ENCODE results near the gene PTPRM.

The PTPRM gene

DNA sequence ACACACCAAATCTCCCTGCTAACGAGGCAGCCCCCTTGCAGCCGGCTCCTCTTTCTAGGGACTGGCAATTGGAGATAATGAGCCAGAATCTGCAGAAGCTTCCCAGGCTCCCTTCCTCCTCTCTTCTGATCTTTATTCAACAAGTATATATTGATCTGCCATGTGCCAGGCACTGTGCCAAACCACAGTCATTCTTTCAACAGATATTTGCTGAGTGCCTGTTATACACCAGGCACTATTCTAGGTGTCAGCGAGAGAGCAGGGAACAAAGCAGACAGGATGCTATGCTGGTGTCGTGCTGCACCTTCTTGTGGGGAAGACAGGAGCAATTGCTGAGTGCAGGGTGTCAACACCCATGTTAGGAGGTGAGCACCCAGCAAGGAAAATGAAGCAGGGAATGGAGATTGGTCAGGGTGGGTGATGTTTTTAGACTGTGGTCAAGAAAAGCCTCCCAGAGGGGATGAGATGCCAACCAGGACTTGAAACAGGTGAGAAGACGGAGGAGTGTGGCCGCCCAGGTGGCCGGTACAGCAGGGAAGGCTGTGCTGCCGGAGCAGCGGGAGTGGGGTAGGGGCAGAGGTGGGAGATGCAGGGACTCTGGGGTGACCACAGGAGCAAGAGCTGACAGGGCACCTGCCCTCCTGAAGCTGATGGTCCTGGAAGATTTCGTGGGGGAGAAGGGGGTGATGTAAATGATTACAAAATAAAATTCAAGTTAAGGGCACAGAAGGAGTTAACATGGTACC lies 734.5 kb downstream of the PTPRM start:
- TF ChIP-seq, protein P1, sequence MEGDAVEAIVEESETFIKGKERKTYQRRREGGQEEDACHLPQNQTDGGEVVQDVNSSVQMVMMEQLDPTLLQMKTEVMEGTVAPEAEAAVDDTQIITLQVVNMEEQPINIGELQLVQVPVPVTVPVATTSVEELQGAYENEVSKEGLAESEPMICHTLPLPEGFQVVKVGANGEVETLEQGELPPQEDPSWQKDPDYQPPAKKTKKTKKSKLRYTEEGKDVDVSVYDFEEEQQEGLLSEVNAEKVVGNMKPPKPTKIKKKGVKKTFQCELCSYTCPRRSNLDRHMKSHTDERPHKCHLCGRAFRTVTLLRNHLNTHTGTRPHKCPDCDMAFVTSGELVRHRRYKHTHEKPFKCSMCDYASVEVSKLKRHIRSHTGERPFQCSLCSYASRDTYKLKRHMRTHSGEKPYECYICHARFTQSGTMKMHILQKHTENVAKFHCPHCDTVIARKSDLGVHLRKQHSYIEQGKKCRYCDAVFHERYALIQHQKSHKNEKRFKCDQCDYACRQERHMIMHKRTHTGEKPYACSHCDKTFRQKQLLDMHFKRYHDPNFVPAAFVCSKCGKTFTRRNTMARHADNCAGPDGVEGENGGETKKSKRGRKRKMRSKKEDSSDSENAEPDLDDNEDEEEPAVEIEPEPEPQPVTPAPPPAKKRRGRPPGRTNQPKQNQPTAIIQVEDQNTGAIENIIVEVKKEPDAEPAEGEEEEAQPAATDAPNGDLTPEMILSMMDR (IDR thresholded peaks at IDR 0.05): no peak
- no peaks in the 10 kb centered on the region for H3K4me1 ChIP-seq
- H3K36me3 ChIP-seq: peaks cover 7 to 16% (median 16%) of the 10 kb centered on the region in 3 donors
- no peak overlapping the region for H3K4me3 ChIP-seq
- no peak for DNase-seq
- no peak overlapping the region for H3K27ac ChIP-seq
- intact Hi-C loops (cut with DNase I; ENCODE audit: low total_unique reads): no loop called here
- H3K9me3 ChIP-seq: no peaks in the 10 kb centered on the region
- H3K27me3 ChIP-seq: no peaks in the 10 kb centered on the region

DNA sequence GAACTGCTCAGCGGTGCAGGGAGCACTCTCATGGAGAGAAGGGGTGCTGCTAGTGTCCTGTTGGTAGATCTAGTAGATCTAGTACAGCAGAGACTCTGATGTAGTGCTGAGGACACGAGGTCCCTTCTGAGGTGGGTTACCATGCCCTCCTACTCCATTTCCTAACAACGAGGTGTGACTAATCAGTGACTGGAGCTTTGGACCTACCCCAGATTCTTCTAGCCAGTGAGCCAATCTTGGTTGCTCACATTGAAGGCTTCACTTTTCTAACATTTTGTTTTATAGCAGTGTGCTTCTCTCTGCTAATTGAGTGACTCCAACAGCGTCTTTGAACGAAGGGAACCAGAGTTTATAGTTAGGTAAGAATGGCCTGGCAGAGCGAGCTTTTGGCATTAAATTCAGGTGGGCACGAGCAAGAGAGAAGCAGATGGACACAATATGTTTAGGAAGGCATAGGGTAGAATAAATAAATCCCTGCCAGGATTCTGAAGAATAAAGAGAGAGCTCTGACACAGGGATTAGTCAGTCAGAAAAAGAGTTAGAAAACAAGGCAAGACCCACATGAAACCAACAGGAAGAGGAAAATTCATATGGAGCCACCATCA lies 736.1 kb downstream of the PTPRM start:
- DNase-seq: no peak
- H3K4me1 ChIP-seq: no peaks in the 10 kb centered on the region
- H3K27me3 ChIP-seq: no peaks in the 10 kb centered on the region
- no peak overlapping the region for H3K27ac ChIP-seq
- no peak overlapping the region for H3K4me3 ChIP-seq
- TF ChIP-seq, protein P1 (IDR thresholded peaks at IDR 0.05): no peak
- no peaks in the 10 kb centered on the region for H3K9me3 ChIP-seq
- peaks cover 3 to 7% (median 7%) of the 10 kb centered on the region in 3 donors for H3K36me3 ChIP-seq
- intact Hi-C loops (cut with DNase I; ENCODE audit: low total_unique reads): no loop called here

DNA sequence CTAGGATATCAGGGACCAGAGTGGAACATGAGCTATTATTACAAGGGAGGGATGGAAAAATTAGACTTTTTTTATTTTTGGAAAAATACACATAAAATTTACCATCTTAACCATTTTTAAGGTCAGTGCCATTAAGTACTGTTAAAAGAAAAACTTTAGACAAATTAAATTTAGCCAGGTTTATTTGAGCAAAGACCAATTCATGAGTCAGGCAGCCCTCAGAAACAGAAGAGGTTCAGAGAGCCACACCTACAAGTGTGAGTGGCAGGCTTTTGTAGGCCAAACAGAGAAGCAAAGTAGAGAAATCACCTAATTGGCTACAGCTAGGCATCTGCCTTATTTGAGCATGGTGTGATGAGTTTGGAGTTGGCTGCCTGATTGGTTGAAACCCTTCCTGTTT lies 740.8 kb downstream of the PTPRM start:
- H3K27me3 ChIP-seq: no peaks in the 10 kb centered on the region

DNA sequence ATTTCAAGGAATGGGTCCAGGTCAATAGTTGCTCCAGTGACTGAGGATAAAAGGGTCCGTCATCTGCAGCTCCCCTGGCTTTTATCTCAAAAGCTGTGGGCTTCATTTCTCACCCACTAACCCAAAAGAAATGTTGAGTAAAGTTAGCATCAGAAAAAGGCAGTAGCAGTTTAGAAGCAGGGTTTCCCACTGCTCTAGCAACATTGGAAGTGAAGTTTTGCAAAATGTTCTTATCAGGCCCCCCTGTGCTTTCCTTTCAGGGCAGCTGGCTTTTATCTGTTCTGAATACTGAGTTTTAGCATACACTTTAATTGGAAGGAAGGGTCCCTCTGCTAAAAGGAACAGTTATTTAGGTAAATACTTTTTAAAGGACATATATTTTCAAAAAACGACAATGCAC lies 745.9 kb downstream of the PTPRM start:
- Histone ChIP-seq H3K4me1 (no peaks in the 10 kb centered on the region), H3K27ac (no peak overlapping the region), H3K9me3 (no peaks in the 10 kb centered on the region), H3K27me3 (no peaks in the 10 kb centered on the region), H3K4me3 (no peak overlapping the region), H3K36me3 (peaks cover 0 to 10% (median 0%) of the 10 kb centered on the region in 3 donors)
- DNase-seq: no peak
- TF ChIP-seq, protein P1 (IDR thresholded peaks at IDR 0.05): no peak
- intact Hi-C loops (cut with DNase I; ENCODE audit: low total_unique reads): no loop called here

More for the DNA sequence above, 740.8 kb downstream of the PTPRM start:
- Histone ChIP-seq H3K9me3 (no peaks in the 10 kb centered on the region), H3K4me1 (no peaks in the 10 kb centered on the region), H3K4me3 (no peak overlapping the region), H3K27ac (no peak overlapping the region), H3K36me3 (peaks cover 0 to 4% (median 0%) of the 10 kb centered on the region in 3 donors)
- TF ChIP-seq, protein P1 (IDR thresholded peaks at IDR 0.05): no peak
- DNase-seq: no peak
- intact Hi-C loops (cut with DNase I; ENCODE audit: low total_unique reads): no loop called here

DNA sequence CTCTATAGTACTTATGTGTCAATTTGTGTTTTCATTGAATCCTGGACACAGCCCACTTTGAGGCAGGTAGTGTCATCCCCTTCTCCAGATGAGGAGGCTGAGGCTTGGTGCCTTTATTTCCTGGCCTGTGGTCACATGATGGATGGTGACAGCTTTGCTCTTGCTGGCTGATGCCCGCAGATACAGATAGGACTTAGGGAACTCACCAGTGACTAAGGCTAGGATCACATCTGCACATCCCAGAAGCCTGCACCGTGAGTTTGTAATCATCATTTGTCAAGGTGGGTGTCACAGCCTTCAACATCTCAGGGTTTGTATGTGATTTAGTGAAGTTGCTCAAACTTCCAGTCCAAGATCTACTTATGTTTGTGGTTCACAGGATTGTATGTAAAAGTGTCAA lies 747.0 kb downstream of the PTPRM start:
- Histone ChIP-seq H3K27me3 (no peaks in the 10 kb centered on the region), H3K9me3 (no peaks in the 10 kb centered on the region), H3K4me1 (no peaks in the 10 kb centered on the region), H3K4me3 (no peak overlapping the region), H3K27ac (no peak overlapping the region), H3K36me3 (peaks cover 0 to 10% (median 0%) of the 10 kb centered on the region in 3 donors)
- intact Hi-C loops (cut with DNase I; ENCODE audit: low total_unique reads): no loop called here
- no peak for DNase-seq
- TF ChIP-seq, protein P1 (IDR thresholded peaks at IDR 0.05): no peak

Measured in tibial artery (tissue), 4 donors.